Measurements from ENCODE around the gene MRPS12.

The MRPS12 gene

GRCh38 chr19:38946229-38947010 is 15.7 kb downstream of the MRPS12 start:
- no peaks in the 10 kb centered on the region for H3K9me2 ChIP-seq (replicated peaks; ENCODE audit: insufficient read depth, low read length)
- H4K20me1 ChIP-seq (ENCODE audit: insufficient read depth, low read length): no peaks in the 10 kb centered on the region
- H2AFZ ChIP-seq (ENCODE audit: low read length): no peak overlapping the region
- no peak overlapping the region for H3K4me2 ChIP-seq (ENCODE audit: low read depth, low read length)
- no peaks in the 10 kb centered on the region for H3K36me3 ChIP-seq (replicated peaks; ENCODE audit: insufficient read depth, low read length)
- no peaks in the 10 kb centered on the region for H3K4me1 ChIP-seq (ENCODE audit: low read length)
- H3K9ac ChIP-seq (ENCODE audit: low read length): no peak overlapping the region
- peaks cover 34% of the 10 kb centered on the region for H3K27me3 ChIP-seq (replicated peaks; ENCODE audit: insufficient read depth, low read length)
- DNase-seq: no peak
- H3K9me3 ChIP-seq (replicated peaks; ENCODE audit: insufficient read depth, low read length): no peaks in the 10 kb centered on the region
- H3K79me2 ChIP-seq (ENCODE audit: low read length): no peaks in the 10 kb centered on the region
- TF ChIP-seq EZH2phosphoT487 (IDR thresholded peaks at IDR 0.05; ENCODE audit: low read length): no peak
- TF ChIP-seq EZH2 (optimal IDR thresholded peaks at IDR 0.05; ENCODE audit: low read depth, low read length): no peak
- TF ChIP-seq, protein P1, sequence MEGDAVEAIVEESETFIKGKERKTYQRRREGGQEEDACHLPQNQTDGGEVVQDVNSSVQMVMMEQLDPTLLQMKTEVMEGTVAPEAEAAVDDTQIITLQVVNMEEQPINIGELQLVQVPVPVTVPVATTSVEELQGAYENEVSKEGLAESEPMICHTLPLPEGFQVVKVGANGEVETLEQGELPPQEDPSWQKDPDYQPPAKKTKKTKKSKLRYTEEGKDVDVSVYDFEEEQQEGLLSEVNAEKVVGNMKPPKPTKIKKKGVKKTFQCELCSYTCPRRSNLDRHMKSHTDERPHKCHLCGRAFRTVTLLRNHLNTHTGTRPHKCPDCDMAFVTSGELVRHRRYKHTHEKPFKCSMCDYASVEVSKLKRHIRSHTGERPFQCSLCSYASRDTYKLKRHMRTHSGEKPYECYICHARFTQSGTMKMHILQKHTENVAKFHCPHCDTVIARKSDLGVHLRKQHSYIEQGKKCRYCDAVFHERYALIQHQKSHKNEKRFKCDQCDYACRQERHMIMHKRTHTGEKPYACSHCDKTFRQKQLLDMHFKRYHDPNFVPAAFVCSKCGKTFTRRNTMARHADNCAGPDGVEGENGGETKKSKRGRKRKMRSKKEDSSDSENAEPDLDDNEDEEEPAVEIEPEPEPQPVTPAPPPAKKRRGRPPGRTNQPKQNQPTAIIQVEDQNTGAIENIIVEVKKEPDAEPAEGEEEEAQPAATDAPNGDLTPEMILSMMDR (IDR thresholded peaks at IDR 0.05; ENCODE audit: low read length): no peak
- no peak overlapping the region for H3K4me3 ChIP-seq (ENCODE audit: low read length)
- H3K27ac ChIP-seq (ENCODE audit: low read length): no peak overlapping the region
- no peaks in the 10 kb centered on the region for H3F3A ChIP-seq (ENCODE audit: insufficient read depth, low read length)

DNA sequence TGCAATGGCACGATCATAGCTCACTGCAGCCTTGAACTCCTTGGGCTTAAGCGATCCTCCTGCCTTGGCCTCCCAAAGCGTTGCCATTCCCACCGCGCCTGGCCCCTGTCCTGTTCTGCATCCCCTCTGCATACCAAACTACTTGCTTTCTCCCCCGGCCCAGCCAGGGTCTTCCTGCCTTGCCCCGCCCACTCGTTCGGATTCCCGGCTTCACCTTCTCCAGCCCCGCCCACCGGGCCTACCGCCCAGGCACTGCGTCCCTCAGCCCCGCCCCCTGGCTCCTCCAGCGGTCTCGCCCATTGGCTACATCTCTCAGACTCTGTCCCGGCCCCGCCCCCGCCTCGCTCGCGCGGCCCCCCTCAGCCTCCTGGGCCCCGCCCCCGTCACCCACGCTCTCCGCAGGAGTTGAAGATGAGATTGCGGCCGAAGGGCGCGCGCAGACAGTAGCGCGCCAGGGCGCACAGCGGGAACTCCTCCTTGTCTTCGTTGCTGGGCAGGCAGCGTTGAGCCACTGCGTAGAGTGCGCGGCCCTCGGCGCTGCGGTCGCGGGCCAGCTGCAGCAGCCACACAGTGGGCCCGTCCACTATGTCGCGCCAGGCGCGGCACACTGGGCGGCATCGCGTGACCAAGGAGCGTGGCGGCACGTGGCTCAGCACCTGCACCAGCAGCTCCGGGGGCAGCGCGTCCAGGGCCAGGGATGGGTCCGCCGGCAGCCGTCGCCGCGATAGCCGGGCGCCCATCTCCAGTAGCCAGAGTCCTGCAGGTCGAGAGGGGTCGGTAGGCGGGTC is 19.0 kb downstream of the MRPS12 start:
- TF ChIP-seq EZH2 (optimal IDR thresholded peaks at IDR 0.05; ENCODE audit: low read depth, low read length): no peak
- no peak for TF ChIP-seq EZH2phosphoT487 (IDR thresholded peaks at IDR 0.05; ENCODE audit: low read length)
- H3F3A ChIP-seq (ENCODE audit: insufficient read depth, low read length): no peaks in the 10 kb centered on the region
- H3K4me1 ChIP-seq (ENCODE audit: low read length): no peaks in the 10 kb centered on the region
- H3K4me2 ChIP-seq (ENCODE audit: low read depth, low read length): no peak overlapping the region
- H4K20me1 ChIP-seq (ENCODE audit: insufficient read depth, low read length): no peaks in the 10 kb centered on the region
- no peaks in the 10 kb centered on the region for H3K36me3 ChIP-seq (replicated peaks; ENCODE audit: insufficient read depth, low read length)
- DNase-seq: no peak
- no peaks in the 10 kb centered on the region for H3K9me2 ChIP-seq (replicated peaks; ENCODE audit: insufficient read depth, low read length)
- H3K9me3 ChIP-seq (replicated peaks; ENCODE audit: insufficient read depth, low read length): no peaks in the 10 kb centered on the region
- H3K4me3 ChIP-seq (ENCODE audit: low read length): no peak overlapping the region
- H3K27ac ChIP-seq (ENCODE audit: low read length): no peak overlapping the region
- H2AFZ ChIP-seq (ENCODE audit: low read length): no peak overlapping the region
- peaks cover 42% of the 10 kb centered on the region for H3K27me3 ChIP-seq (replicated peaks; ENCODE audit: insufficient read depth, low read length)
- no peaks in the 10 kb centered on the region for H3K79me2 ChIP-seq (ENCODE audit: low read length)
- H3K9ac ChIP-seq (ENCODE audit: low read length): no peak overlapping the region

DNA sequence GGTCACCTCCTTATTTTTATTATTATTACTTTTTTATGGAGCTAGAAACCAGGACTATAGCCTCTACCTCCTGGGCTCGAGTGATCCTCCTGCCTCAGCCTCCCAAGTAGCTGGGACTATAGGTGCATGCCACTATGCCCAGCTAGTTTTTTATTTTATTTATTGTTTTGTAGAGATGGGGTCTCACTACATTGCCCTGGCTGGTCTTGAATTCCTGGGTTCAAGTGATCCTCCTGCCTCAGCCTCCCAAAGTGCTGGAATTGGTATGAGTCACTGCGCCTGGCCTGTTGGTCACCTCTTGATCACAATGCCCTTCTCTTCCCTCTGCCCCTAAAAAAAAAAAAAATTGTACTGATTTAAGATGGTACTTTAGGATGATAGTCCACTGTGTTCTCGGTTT is 20.4 kb downstream of the MRPS12 start:
- H3K27me3 ChIP-seq (replicated peaks; ENCODE audit: insufficient read depth, low read length): peaks cover 40% of the 10 kb centered on the region
- no peaks in the 10 kb centered on the region for H3K79me2 ChIP-seq (ENCODE audit: low read length)
- no peak overlapping the region for H2AFZ ChIP-seq (ENCODE audit: low read length)
- no peaks in the 10 kb centered on the region for H3F3A ChIP-seq (ENCODE audit: insufficient read depth, low read length)
- H3K9me2 ChIP-seq (replicated peaks; ENCODE audit: insufficient read depth, low read length): no peaks in the 10 kb centered on the region
- no peak overlapping the region for H3K4me2 ChIP-seq (ENCODE audit: low read depth, low read length)
- H3K4me3 ChIP-seq (ENCODE audit: low read length): no peak overlapping the region
- no peaks in the 10 kb centered on the region for H3K4me1 ChIP-seq (ENCODE audit: low read length)
- no peaks in the 10 kb centered on the region for H3K9me3 ChIP-seq (replicated peaks; ENCODE audit: insufficient read depth, low read length)
- no peaks in the 10 kb centered on the region for H4K20me1 ChIP-seq (ENCODE audit: insufficient read depth, low read length)
- no peak overlapping the region for H3K27ac ChIP-seq (ENCODE audit: low read length)
- H3K36me3 ChIP-seq (replicated peaks; ENCODE audit: insufficient read depth, low read length): no peaks in the 10 kb centered on the region
- no peak for DNase-seq
- TF ChIP-seq EZH2 (optimal IDR thresholded peaks at IDR 0.05; ENCODE audit: low read depth, low read length) (no peak), EZH2phosphoT487 (IDR thresholded peaks at IDR 0.05; ENCODE audit: low read length) (no peak)
- TF ChIP-seq, protein P1 (IDR thresholded peaks at IDR 0.05; ENCODE audit: low read length): no peak
- H3K9ac ChIP-seq (ENCODE audit: low read length): no peak overlapping the region

All from MM.1S (cell line).